HEK293T (cell line): Measurements from ENCODE around the gene HSD17B11.

Source experiments
- BHLHE40 ChIP-seq: fragments of 450-650 bp; IDR thresholded peaks from 2 replicates; pipeline ENCODE4 v1.6.1; 2016; ENCODE audit warnings: mild to moderate bottlenecking, moderate library complexity, borderline replicate concordance
- ELF4 ChIP-seq: fragments of 450-650 bp; IDR thresholded peaks from 2 replicates; pipeline ENCODE4 v1.6.1; 2017; ENCODE audit warnings: antibody characterized with exemption
- FOXM1 ChIP-seq: fragments of 450-650 bp; IDR thresholded peaks from 2 replicates; pipeline ENCODE4 v1.6.1; 2017; ENCODE audit warnings: mild to moderate bottlenecking, borderline replicate concordance
- SP1 ChIP-seq: fragments of 450-650 bp; IDR thresholded peaks from 2 replicates; pipeline ENCODE4 v1.6.1; 2017
- SUZ12 ChIP-seq: fragments of 450-650 bp; IDR thresholded peaks from 2 replicates; pipeline ENCODE4 v1.6.1; 2016; ENCODE audit warnings: mild to moderate bottlenecking
- TARDBP ChIP-seq: fragments of 450-650 bp; IDR thresholded peaks from 2 replicates; pipeline ENCODE4 v1.6.1; 2016
- ZNF384 ChIP-seq: fragments of 450-650 bp; IDR thresholded peaks from 2 replicates; pipeline ENCODE4 v1.6.1; 2016

DNA sequence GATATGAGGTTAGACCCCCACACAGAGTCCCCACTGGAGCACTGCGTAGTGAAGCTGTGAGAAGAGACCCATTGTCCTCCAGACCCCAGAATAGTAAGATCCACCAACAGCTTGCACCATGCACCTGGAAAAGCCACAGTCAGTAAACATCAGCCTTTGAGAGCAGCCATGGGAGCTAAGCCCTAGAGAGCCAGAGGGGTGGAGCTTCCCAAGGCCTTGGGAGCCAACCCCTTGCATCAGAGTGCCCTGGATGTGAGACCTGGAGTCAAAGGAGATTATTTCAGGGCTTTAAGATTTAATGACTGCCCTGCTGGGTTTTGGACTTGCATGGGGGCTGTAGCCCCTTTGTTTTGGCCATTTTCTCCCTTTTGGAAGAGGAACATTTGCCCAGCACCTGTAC is 104.0 kb downstream of the HSD17B11 start:
- TF ChIP-seq ZNF384 (no peak), ELF4 (no peak), TARDBP (no peak), BHLHE40 (no peak), SP1 (no peak), SUZ12 (no peak), FOXM1 (no peak)
